Measurements from ENCODE around the gene GRM2.

GRM2 gene

DNA sequence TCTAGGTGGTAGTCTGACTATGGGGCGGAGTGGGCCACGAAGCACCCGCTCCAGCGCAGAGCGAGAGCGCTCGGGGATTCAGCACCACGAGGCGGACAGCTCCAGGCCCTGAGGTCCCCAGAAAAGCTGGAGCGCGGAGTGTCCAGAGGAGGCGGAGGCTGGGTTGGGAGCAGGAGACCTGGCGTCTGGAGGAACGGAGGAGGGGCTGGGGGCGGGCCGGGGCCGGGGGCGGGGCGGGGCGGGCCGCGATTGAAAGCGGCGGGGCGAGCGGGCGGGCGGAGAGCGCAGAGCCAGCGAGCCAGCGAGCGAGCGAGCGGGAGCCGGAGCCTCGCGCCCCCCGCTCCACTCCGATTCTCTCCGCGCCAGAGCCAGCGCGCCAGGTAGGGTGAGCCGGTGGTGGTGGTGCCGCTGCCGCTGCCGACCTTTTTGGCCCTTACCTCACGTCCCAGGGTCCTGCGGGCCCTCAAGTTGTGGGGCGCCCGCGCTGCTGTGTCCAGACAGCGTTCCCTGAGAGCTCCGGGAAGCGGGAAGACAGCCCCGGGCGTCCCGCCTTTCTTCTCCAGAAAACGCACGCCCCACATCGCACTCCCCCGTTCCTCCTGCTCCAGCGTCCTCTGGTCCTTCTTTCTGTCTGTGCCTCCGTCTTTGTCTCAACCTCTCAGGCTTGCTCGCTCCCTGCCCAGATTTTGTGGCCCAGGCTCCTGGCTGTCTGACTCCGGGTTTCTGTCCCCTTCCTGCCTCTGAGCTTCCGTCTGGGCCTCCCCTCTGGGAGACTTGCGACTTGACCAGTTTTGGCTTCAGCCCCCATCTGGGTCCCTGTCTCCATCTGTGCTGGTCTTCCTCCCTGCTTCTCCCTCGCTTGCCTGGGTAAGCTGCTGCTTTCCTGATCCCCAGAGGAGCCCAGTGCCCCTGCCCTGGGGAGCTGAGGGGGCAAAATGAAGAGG, at the start of gene GRM2:
TSS of gene GRM2 (plus strand) at position 281 of the 944 bp plus-strand sequence. CDS start 1,916 bp downstream, outside the sequence.
- H3K4me3 ChIP-seq (ENCODE audit: low read depth, low read length): peak within 1 kb of the TSS; percentile 38
- TF ChIP-seq, protein P1, sequence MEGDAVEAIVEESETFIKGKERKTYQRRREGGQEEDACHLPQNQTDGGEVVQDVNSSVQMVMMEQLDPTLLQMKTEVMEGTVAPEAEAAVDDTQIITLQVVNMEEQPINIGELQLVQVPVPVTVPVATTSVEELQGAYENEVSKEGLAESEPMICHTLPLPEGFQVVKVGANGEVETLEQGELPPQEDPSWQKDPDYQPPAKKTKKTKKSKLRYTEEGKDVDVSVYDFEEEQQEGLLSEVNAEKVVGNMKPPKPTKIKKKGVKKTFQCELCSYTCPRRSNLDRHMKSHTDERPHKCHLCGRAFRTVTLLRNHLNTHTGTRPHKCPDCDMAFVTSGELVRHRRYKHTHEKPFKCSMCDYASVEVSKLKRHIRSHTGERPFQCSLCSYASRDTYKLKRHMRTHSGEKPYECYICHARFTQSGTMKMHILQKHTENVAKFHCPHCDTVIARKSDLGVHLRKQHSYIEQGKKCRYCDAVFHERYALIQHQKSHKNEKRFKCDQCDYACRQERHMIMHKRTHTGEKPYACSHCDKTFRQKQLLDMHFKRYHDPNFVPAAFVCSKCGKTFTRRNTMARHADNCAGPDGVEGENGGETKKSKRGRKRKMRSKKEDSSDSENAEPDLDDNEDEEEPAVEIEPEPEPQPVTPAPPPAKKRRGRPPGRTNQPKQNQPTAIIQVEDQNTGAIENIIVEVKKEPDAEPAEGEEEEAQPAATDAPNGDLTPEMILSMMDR (IDR thresholded peaks at IDR 0.05; ENCODE audit: low read depth, low read length, missing control alignments): no peak
- peak; percentile 75 for DNase-seq (ENCODE audit: low read depth)
- in situ Hi-C loops (cut with HindIII; ENCODE audit: low sequenced_read_pairs): no loop called here

DNA sequence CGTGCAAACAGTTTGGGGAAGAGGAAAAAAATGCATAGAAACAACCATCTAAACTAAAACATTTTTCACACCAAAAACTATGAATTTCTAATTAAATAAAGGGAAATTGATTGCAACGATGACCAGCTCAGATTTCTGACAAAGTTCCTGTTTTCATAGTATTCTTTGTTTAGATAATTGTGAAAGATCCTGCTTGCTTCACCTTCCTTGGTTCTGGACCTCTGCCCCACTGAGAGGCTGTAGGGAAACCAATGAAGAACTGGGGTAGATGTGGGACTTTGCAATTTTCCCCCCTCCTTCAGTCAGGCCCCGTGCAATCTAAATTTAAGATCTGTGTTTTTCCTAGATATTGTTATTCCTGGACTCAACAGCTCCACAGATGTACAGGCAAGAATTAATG, 49.6 kb upstream of the GRM2 start:
- in situ Hi-C loops (cut with HindIII; ENCODE audit: low sequenced_read_pairs): no loop called here
- TF ChIP-seq, protein P1 (IDR thresholded peaks at IDR 0.05; ENCODE audit: low read depth, low read length, missing control alignments): no peak
- no peak for DNase-seq (ENCODE audit: low read depth)
- no peak overlapping the region for H3K4me3 ChIP-seq (ENCODE audit: low read depth, low read length)

DNA sequence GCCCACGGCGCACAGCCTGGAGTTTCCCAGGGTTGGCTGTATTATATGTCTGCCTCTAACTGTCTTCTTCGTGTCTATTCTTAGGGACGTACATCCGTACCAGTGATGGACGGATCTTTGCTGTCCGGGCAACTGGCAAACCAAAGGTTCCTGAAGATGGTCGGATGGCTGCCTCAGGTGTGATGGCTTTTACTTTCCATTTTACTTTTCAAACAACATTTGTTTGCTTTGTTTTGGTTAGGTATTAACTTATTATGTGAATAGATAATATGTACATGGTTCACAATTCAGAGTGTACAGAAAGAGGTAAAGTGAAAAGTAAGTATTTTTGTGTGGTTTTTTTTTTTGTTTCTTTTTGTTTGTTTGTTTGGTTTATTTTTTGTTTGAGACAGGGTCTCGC, 46.9 kb upstream of the GRM2 start:
- DNase-seq (ENCODE audit: low read depth): no peak
- in situ Hi-C loops (cut with HindIII; ENCODE audit: low sequenced_read_pairs): no loop called here
- no peak overlapping the region for H3K4me3 ChIP-seq (ENCODE audit: low read depth, low read length)
- TF ChIP-seq, protein P1 (IDR thresholded peaks at IDR 0.05; ENCODE audit: low read depth, low read length, missing control alignments): no peak

DNA sequence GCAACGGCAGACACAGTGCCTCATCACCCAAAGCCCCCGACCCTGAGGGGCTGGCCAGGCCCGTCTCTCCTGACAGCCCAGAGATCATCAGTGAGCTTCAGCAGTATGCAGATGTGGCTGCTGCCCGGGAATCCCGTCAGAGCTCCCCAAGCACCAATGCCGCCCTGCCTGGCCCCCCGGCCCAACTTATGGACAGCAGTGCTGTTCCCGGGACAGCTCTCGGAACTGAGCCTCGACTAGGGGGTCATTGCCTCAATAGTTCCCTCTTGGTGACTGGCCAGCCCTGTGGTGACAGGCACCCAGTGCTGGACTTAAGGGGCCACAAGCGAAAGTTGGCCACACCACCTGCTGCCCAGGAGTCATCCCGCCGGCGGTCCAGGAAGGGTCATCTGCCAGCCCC, 44.4 kb upstream of the GRM2 start:
- in situ Hi-C loops (cut with HindIII; ENCODE audit: low sequenced_read_pairs): no loop called here
- TF ChIP-seq, protein P1 (IDR thresholded peaks at IDR 0.05; ENCODE audit: low read depth, low read length, missing control alignments): no peak
- DNase-seq (ENCODE audit: low read depth): no peak
- H3K4me3 ChIP-seq (ENCODE audit: low read depth, low read length): no peak overlapping the region

DNA sequence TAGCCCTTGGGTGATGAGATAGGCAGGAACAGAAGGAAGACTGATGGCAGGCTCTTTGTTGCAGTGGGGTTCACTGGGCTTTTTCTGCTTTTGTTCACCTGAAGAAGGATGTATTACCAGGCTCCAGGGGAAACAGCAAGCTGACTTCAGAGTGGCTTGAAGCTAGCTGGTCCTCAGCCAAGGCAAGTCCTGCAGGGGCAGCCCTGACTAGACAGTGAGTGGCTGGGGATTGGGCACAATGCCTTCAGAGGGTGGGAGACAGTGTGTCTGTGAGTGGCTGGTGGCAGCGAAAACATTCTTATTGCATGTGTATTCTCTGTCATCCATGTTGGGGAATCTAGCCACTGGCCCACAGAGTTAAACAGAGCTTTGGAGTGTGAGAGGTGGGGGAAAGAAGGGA, 38.1 kb upstream of the GRM2 start:
- TF ChIP-seq, protein P1 (IDR thresholded peaks at IDR 0.05; ENCODE audit: low read depth, low read length, missing control alignments): no peak
- in situ Hi-C loops (cut with HindIII; ENCODE audit: low sequenced_read_pairs): no loop called here
- H3K4me3 ChIP-seq (ENCODE audit: low read depth, low read length): no peak overlapping the region
- no peak for DNase-seq (ENCODE audit: low read depth)

DNA sequence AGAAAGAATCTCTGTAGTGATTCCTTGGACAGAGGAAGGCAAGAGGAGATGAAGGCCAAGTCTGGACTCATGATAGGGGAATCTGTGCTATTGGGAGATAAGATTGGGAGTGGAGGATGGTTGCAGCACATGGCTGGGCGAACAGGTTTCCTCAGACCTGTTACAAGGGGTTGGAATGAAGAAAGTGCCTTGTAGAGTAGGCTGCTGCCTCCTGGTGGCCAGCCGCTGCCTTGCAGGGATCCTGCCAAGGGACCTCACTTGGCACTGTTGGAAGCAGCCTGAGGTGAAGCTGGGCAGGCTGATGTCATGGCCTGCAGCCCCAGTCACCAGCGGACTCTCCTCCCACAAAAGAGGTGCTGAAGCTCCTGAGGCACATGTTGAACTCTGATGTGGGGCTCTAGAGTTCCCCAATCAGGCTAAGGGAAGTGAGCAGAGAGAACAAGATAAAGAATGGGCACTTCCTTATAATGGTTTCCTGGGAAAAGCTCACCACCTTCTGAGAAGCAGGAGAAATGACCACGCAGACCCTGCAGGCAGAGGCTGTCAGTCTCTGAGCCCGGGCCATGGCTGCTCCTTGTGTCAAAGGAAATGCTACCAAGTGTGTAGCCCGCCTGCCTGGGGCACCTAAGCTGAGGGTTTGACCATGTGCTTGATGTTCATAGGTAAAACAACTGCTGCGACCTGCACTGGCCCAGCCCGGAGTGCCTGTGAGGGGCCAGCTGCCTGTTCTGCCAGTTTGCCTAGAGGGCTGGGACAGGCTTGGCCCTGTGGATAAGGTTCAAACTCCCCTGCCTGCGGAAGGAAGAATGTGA, 37.4 kb upstream of the GRM2 start:
- no peak overlapping the region for H3K4me3 ChIP-seq (ENCODE audit: low read depth, low read length)
- TF ChIP-seq, protein P1 (IDR thresholded peaks at IDR 0.05; ENCODE audit: low read depth, low read length, missing control alignments): peak; percentile 99

More for the DNA sequence above, 37.4 kb upstream of the GRM2 start:
- DNase-seq (ENCODE audit: low read depth): peak; percentile 70
- in situ Hi-C loops (cut with HindIII; ENCODE audit: low sequenced_read_pairs): no loop called here

Measured in astrocyte of the cerebellum (primary cell).